Measurements from ENCODE around the gene UBE2Z.

The UBE2Z gene

DNA sequence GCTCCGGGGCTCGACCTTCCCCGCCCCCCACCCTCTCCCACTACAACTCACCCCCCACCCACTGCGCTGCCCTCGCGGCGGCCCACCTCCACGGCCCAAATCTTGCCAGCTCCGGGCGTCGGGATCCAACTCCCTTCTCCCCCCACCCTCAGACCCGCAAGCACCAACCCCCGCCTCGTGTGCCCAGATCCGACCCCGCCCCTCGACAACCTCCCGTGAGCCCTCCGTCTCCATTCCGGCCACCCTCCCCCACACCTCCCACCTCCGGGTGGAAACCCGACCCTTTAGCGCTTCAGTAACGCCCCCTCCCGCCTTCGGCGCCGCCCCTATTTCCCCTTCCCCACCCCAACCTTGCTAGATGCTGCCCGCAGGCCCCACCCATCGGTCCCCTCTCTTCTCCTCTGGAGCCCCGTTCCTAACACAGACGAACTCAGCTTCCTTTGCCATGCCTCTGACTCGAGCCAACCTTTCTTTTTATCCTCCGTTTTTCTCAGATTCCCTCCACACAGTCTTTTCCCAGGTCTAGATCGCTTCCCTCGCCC is 717 bp downstream of the UBE2Z start:
- peak overlapping the region; percentile 70 for H3K4me2 ChIP-seq (ENCODE audit: low read length)
- no peak overlapping the region for H3K9ac ChIP-seq
- H2AFZ ChIP-seq = peak overlapping the region; percentile 91
- H3K36me3 ChIP-seq (ENCODE audit: control insufficient read depth, insufficient read depth, low read length) = no peaks in the 10 kb centered on the region
- peaks cover 10% of the 10 kb centered on the region for H3K79me2 ChIP-seq
- no peak for TF ChIP-seq CTCF (IDR thresholded peaks at IDR 0.05)
- peaks cover 9% of the 10 kb centered on the region for H3K4me1 ChIP-seq
- H3K27ac ChIP-seq = peak overlapping the region; percentile 71
- no peaks in the 10 kb centered on the region for H3K27me3 ChIP-seq (ENCODE audit: control insufficient read depth, insufficient read depth, low read length)
- peak overlapping the region; percentile 69 for H3K4me3 ChIP-seq (ENCODE audit: low read depth, low read length)
- H3K9me3 ChIP-seq (ENCODE audit: control insufficient read depth, low read length) = no peaks in the 10 kb centered on the region

GRCh38 chr17:48909783-48910182 is 1.6 kb downstream of the UBE2Z start:
- peak overlapping the region; percentile 9 for H3K4me3 ChIP-seq (ENCODE audit: low read depth, low read length)
- no peak for TF ChIP-seq CTCF (IDR thresholded peaks at IDR 0.05)

GRCh38 chr17:48910370-48910769 is 2.2 kb downstream of the UBE2Z start:
- H2AFZ ChIP-seq = no peak overlapping the region
- no peak overlapping the region for H3K9ac ChIP-seq
- no peak for TF ChIP-seq CTCF (IDR thresholded peaks at IDR 0.05)
- H3K4me2 ChIP-seq (ENCODE audit: low read length) = no peak overlapping the region
- no peaks in the 10 kb centered on the region for H3K9me3 ChIP-seq (ENCODE audit: control insufficient read depth, low read length)
- H3K27me3 ChIP-seq (ENCODE audit: control insufficient read depth, insufficient read depth, low read length) = no peaks in the 10 kb centered on the region
- H3K27ac ChIP-seq = no peak overlapping the region
- peaks cover 10% of the 10 kb centered on the region for H3K79me2 ChIP-seq
- H3K4me3 ChIP-seq (ENCODE audit: low read depth, low read length) = no peak overlapping the region
- H3K36me3 ChIP-seq (ENCODE audit: control insufficient read depth, insufficient read depth, low read length) = no peaks in the 10 kb centered on the region
- H3K4me1 ChIP-seq = peaks cover 9% of the 10 kb centered on the region

More at GRCh38 chr17:48909783-48910182, 1.6 kb downstream of the UBE2Z start:
- H3K4me1 ChIP-seq = peaks cover 9% of the 10 kb centered on the region
- H3K4me2 ChIP-seq (ENCODE audit: low read length) = peak overlapping the region; percentile 70
- peaks cover 10% of the 10 kb centered on the region for H3K79me2 ChIP-seq
- no peaks in the 10 kb centered on the region for H3K36me3 ChIP-seq (ENCODE audit: control insufficient read depth, insufficient read depth, low read length)
- H3K27ac ChIP-seq = no peak overlapping the region
- no peaks in the 10 kb centered on the region for H3K9me3 ChIP-seq (ENCODE audit: control insufficient read depth, low read length)
- H3K27me3 ChIP-seq (ENCODE audit: control insufficient read depth, insufficient read depth, low read length) = no peaks in the 10 kb centered on the region
- no peak overlapping the region for H3K9ac ChIP-seq
- H2AFZ ChIP-seq = no peak overlapping the region

GRCh38 chr17:48912476-48912875 is 4.3 kb downstream of the UBE2Z start:
- Histone ChIP-seq H2AFZ (no peak overlapping the region), H3K9ac (no peak overlapping the region), H3K79me2 (peaks cover 10% of the 10 kb centered on the region), H3K27ac (no peak overlapping the region), H3K4me3 (ENCODE audit: low read depth, low read length) (no peak overlapping the region), H3K27me3 (ENCODE audit: control insufficient read depth, insufficient read depth, low read length) (no peaks in the 10 kb centered on the region), H3K9me3 (ENCODE audit: control insufficient read depth, low read length) (no peaks in the 10 kb centered on the region), H3K36me3 (ENCODE audit: control insufficient read depth, insufficient read depth, low read length) (no peaks in the 10 kb centered on the region), H3K4me1 (peaks cover 9% of the 10 kb centered on the region), H3K4me2 (ENCODE audit: low read length) (no peak overlapping the region)
- TF ChIP-seq CTCF (IDR thresholded peaks at IDR 0.05) = no peak

All from parathyroid adenoma (tissue), 2 donors.